Measurements from ENCODE around the gene RPSA.
"Not testable (repeated sequence)": the region's sequence is repeated elsewhere in the genome, so short reads cannot be mapped to it uniquely, and the experiment has no call there.

RPSA gene

GRCh38 chr3:39406368-39407258 lies at the start of gene RPSA:
TSS of gene RPSA (plus strand) at chr3:39406720. CDS start at chr3:39407654, 934 bp downstream.
- peak; percentile 97 for DNase-seq (ENCODE audit: low read depth)

GRCh38 chr3:39358333-39358732 lies 48.2 kb upstream of the RPSA start:
- DNase-seq (ENCODE audit: low read depth) = no peak

GRCh38 chr3:39361252-39361927 lies 45.1 kb upstream of the RPSA start:
- DNase-seq (ENCODE audit: low read depth) = no peak

- no peak for DNase-seq (ENCODE audit: low read depth)
Observed at GRCh38 chr3:39362192-39362591, 44.3 kb upstream of the RPSA start.

GRCh38 chr3:39362812-39363211 lies 43.7 kb upstream of the RPSA start:
- DNase-seq (ENCODE audit: low read depth) = no peak

GRCh38 chr3:39370450-39370849 lies 36.1 kb upstream of the RPSA start:
- not testable (repeated sequence) for DNase-seq (ENCODE audit: low read depth)

- no peak for DNase-seq (ENCODE audit: low read depth)
Observed at GRCh38 chr3:39372833-39373232, 33.7 kb upstream of the RPSA start.

GRCh38 chr3:39376959-39377634 lies 29.4 kb upstream of the RPSA start:
- no peak for DNase-seq (ENCODE audit: low read depth)

- peak; percentile 39 for DNase-seq (ENCODE audit: low read depth)
Observed at GRCh38 chr3:39378088-39378487, 28.4 kb upstream of the RPSA start.

- no peak for DNase-seq (ENCODE audit: low read depth)
Observed at GRCh38 chr3:39378957-39379777, 27.4 kb upstream of the RPSA start.

- DNase-seq (ENCODE audit: low read depth) = no peak
Observed at GRCh38 chr3:39379778-39380155, 26.8 kb upstream of the RPSA start.

GRCh38 chr3:39381432-39381831 lies 25.1 kb upstream of the RPSA start:
- DNase-seq (ENCODE audit: low read depth) = no peak

GRCh38 chr3:39383045-39383880 lies 23.3 kb upstream of the RPSA start, which contains the start of gene SLC25A38:
TSS of gene SLC25A38 (plus strand) at chr3:39383370. CDS start at chr3:39383725, 355 bp downstream.
- peak; percentile 95 for DNase-seq (ENCODE audit: low read depth)

- DNase-seq (ENCODE audit: low read depth) = peak; percentile 94
Observed at GRCh38 chr3:39383881-39384664, 22.4 kb upstream of the RPSA start.

- DNase-seq (ENCODE audit: low read depth) = no peak
Observed at GRCh38 chr3:39384665-39385000, 21.9 kb upstream of the RPSA start.

- no peak for DNase-seq (ENCODE audit: low read depth)
Observed at GRCh38 chr3:39385456-39386090, 20.9 kb upstream of the RPSA start.

- no peak for DNase-seq (ENCODE audit: low read depth)
Observed at GRCh38 chr3:39386318-39386717, 20.2 kb upstream of the RPSA start.

- DNase-seq (ENCODE audit: low read depth) = no peak
Observed at GRCh38 chr3:39387411-39387975, 19.0 kb upstream of the RPSA start.

GRCh38 chr3:39388153-39388552 lies 18.4 kb upstream of the RPSA start:
- DNase-seq (ENCODE audit: low read depth) = no peak
